Measurements from ENCODE around the gene NDUFC1. TPM values are rescaled to one million over a fixed set of nuclear protein-coding genes. Genes with fewer than 3 reads are reported as not detected.

NDUFC1 gene
- total and polyA plus RNA-seq, 2 donors (not counting 1 experiment from before 2014, with no cell fraction given), result 36.9 to 47.9 TPM

- Histone ChIP-seq H3K9me3 (ENCODE audit: control insufficient read depth, insufficient read depth, low read depth, low read length) (no peaks in the 10 kb centered on the region), H3K27ac (ENCODE audit: insufficient read depth, low read length) (peak overlapping the region; percentile 16), H3K36me3 (ENCODE audit: control insufficient read depth, insufficient read depth, low read length) (no peaks in the 10 kb centered on the region), H3K9ac (ENCODE audit: insufficient read depth, low read length) (no peak overlapping the region), H3K4me2 (ENCODE audit: extremely low read depth, insufficient read depth, low read length) (peak overlapping the region; percentile 87), H2AFZ (ENCODE audit: low read length) (peak overlapping the region; percentile 41), H3K4me1 (ENCODE audit: control insufficient read depth, extremely low read depth, insufficient read depth, low read length) (peaks cover 13% of the 10 kb centered on the region), H3K27me3 (ENCODE audit: control insufficient read depth, insufficient read depth, low read length) (no peaks in the 10 kb centered on the region), H3K79me2 (ENCODE audit: control insufficient read depth, insufficient read depth, low read length) (no peaks in the 10 kb centered on the region), H3K4me3 (replicated peaks in 1 of 4; ENCODE audit: control extremely low read depth in 1 of 4, insufficient read depth in 1 of 4, low read depth in 3 of 4, low read length in 4 of 4) (peak overlapping the region; percentile 2 to 50 (median 36)), H4K20me1 (ENCODE audit: control insufficient read depth, extremely low read depth, insufficient read depth, low read length) (no peaks in the 10 kb centered on the region)
- no peak for TF ChIP-seq EZH2 (IDR thresholded peaks at IDR 0.05; ENCODE audit: low read length, missing control alignments)
- no peak for TF ChIP-seq CTCF (conservative IDR thresholded peaks at IDR 0.05 in 1 of 2, IDR thresholded peaks at IDR 0.05 in 1 of 2; ENCODE audit: low read depth in 1 of 2, low read length in 2 of 2)
- DNase-seq (ENCODE audit: low read depth in 2 of 2), result peak; percentile 77 to 79
Observed at GRCh38 chr4:139266583-139267257, 35.6 kb downstream of the NDUFC1 start.

- DNase-seq (ENCODE audit: low read depth in 2 of 2), result no peak
- TF ChIP-seq CTCF (conservative IDR thresholded peaks at IDR 0.05 in 1 of 2, IDR thresholded peaks at IDR 0.05 in 1 of 2; ENCODE audit: low read depth in 1 of 2, low read length in 2 of 2), result no peak
- TF ChIP-seq EZH2 (IDR thresholded peaks at IDR 0.05; ENCODE audit: low read length, missing control alignments), result no peak
- peak overlapping the region; percentile 16 for H3K27ac ChIP-seq (ENCODE audit: insufficient read depth, low read length)
- H4K20me1 ChIP-seq (ENCODE audit: control insufficient read depth, extremely low read depth, insufficient read depth, low read length), result no peaks in the 10 kb centered on the region
- H3K4me2 ChIP-seq (ENCODE audit: extremely low read depth, insufficient read depth, low read length), result peak overlapping the region; percentile 87
- peak overlapping the region; percentile 2 to 50 (median 36) for H3K4me3 ChIP-seq (replicated peaks in 1 of 4; ENCODE audit: control extremely low read depth in 1 of 4, insufficient read depth in 1 of 4, low read depth in 3 of 4, low read length in 4 of 4)
- peaks cover 13% of the 10 kb centered on the region for H3K4me1 ChIP-seq (ENCODE audit: control insufficient read depth, extremely low read depth, insufficient read depth, low read length)
- no peak overlapping the region for H3K9ac ChIP-seq (ENCODE audit: insufficient read depth, low read length)
- H3K27me3 ChIP-seq (ENCODE audit: control insufficient read depth, insufficient read depth, low read length), result no peaks in the 10 kb centered on the region
- peak overlapping the region; percentile 41 for H2AFZ ChIP-seq (ENCODE audit: low read length)
- no peaks in the 10 kb centered on the region for H3K79me2 ChIP-seq (ENCODE audit: control insufficient read depth, insufficient read depth, low read length)
- H3K9me3 ChIP-seq (ENCODE audit: control insufficient read depth, insufficient read depth, low read depth, low read length), result no peaks in the 10 kb centered on the region
- H3K36me3 ChIP-seq (ENCODE audit: control insufficient read depth, insufficient read depth, low read length), result no peaks in the 10 kb centered on the region
Observed at GRCh38 chr4:139266208-139266582, 36.1 kb downstream of the NDUFC1 start.

GRCh38 chr4:139265654-139266053 is 36.6 kb downstream of the NDUFC1 start:
- Histone ChIP-seq H4K20me1 (ENCODE audit: control insufficient read depth, extremely low read depth, insufficient read depth, low read length) (no peaks in the 10 kb centered on the region), H3K27me3 (ENCODE audit: control insufficient read depth, insufficient read depth, low read length) (no peaks in the 10 kb centered on the region), H3K4me1 (ENCODE audit: control insufficient read depth, extremely low read depth, insufficient read depth, low read length) (peaks cover 13% of the 10 kb centered on the region), H3K4me3 (replicated peaks in 1 of 4; ENCODE audit: control extremely low read depth in 1 of 4, insufficient read depth in 1 of 4, low read depth in 3 of 4, low read length in 4 of 4) (peak overlapping the region in 1 of 4 experiments; percentile 2), H3K27ac (ENCODE audit: insufficient read depth, low read length) (no peak overlapping the region), H3K4me2 (ENCODE audit: extremely low read depth, insufficient read depth, low read length) (peak overlapping the region; percentile 1), H3K79me2 (ENCODE audit: control insufficient read depth, insufficient read depth, low read length) (no peaks in the 10 kb centered on the region), H3K9ac (ENCODE audit: insufficient read depth, low read length) (no peak overlapping the region), H2AFZ (ENCODE audit: low read length) (no peak overlapping the region), H3K36me3 (ENCODE audit: control insufficient read depth, insufficient read depth, low read length) (no peaks in the 10 kb centered on the region), H3K9me3 (ENCODE audit: control insufficient read depth, insufficient read depth, low read depth, low read length) (no peaks in the 10 kb centered on the region)
- no peak for DNase-seq (ENCODE audit: low read depth in 2 of 2)
- no peak for TF ChIP-seq CTCF (conservative IDR thresholded peaks at IDR 0.05 in 1 of 2, IDR thresholded peaks at IDR 0.05 in 1 of 2; ENCODE audit: low read depth in 1 of 2, low read length in 2 of 2)
- no peak for TF ChIP-seq EZH2 (IDR thresholded peaks at IDR 0.05; ENCODE audit: low read length, missing control alignments)

Data from fibroblast of lung (primary cell).